Trophoblast cell (in vitro differentiated cells and primary cell): ENCODE data around the gene TSHZ3.
A peak's percentile ranks its signal among the peaks of the same experiment; 100 is the strongest.

Experiments used
- DNase-seq, 2 donors: peaks; one replicate each; pipeline ENCODE4 v3.0.0-alpha.2; 2016
- H2AFZ ChIP-seq: 2 replicates; pipeline ENCODE4 v1.6.1; 2013; ENCODE audit warnings: low read length, moderate library complexity, mild to moderate bottlenecking; ENCODE audit not compliant: insufficient read depth, poor library complexity
- H2AK5ac ChIP-seq: 2 replicates; pipeline ENCODE4 v1.6.1; 2013; ENCODE audit warnings: mild to moderate bottlenecking, low read length
- H2BK120ac ChIP-seq: 2 replicates; pipeline ENCODE4 v1.6.1; 2013; ENCODE audit warnings: low read length, mild to moderate bottlenecking, moderate library complexity; ENCODE audit not compliant: insufficient read depth, poor library complexity
- H2BK12ac ChIP-seq: 2 replicates; pipeline ENCODE4 v1.6.1; 2013; ENCODE audit warnings: mild to moderate bottlenecking, low read length, moderate library complexity
- H2BK5ac ChIP-seq: 2 replicates; pipeline ENCODE4 v1.6.1; 2013; ENCODE audit warnings: low read length, low read depth, moderate library complexity, mild to moderate bottlenecking; ENCODE audit not compliant: poor library complexity
- H3K14ac ChIP-seq: 2 replicates; pipeline ENCODE4 v1.6.1; 2013; ENCODE audit warnings: mild to moderate bottlenecking, low read length
- H3K18ac ChIP-seq: 2 replicates; pipeline ENCODE4 v1.6.1; 2013; ENCODE audit warnings: mild to moderate bottlenecking, low read length
- H3K23ac ChIP-seq: 2 replicates; pipeline ENCODE4 v1.6.1; 2013; ENCODE audit warnings: low read length
- H3K27ac ChIP-seq: 2 replicates; pipeline ENCODE4 v1.5.1; 2013; ENCODE audit warnings: low read depth, mild to moderate bottlenecking, inconsistent platforms, low read length, moderate library complexity
- H3K27me3 ChIP-seq: 2 replicates; pipeline ENCODE4 v1.6.1; 2013; ENCODE audit warnings: inconsistent platforms, mild to moderate bottlenecking, low read length, moderate library complexity; ENCODE audit not compliant: insufficient read depth
- H3K36me3 ChIP-seq, 2 experiments: 1 replicate in 1 of 2; 2 replicates in 1 of 2; pipeline ENCODE4 v1.6.1; 2013; ENCODE audit warnings: low read length in 2 of 2, mild to moderate bottlenecking in 2 of 2, moderate library complexity in 1 of 2; ENCODE audit not compliant: insufficient read depth in 2 of 2, control insufficient read depth in 1 of 2
- H3K4ac ChIP-seq: 2 replicates; pipeline ENCODE4 v1.6.1; 2013; ENCODE audit warnings: low read depth, mild to moderate bottlenecking, low read length, moderate library complexity
- H3K4me1 ChIP-seq, 2 experiments: 1 replicate in 1 of 2; 2 replicates in 1 of 2; pipeline ENCODE4 v1.6.1; 2013; ENCODE audit warnings: low read length in 2 of 2, mild to moderate bottlenecking in 2 of 2, moderate library complexity in 1 of 2; ENCODE audit not compliant: insufficient read depth in 2 of 2, control insufficient read depth in 1 of 2
- H3K4me2 ChIP-seq: 2 replicates; pipeline ENCODE4 v1.6.1; 2013; ENCODE audit warnings: inconsistent platforms, mild to moderate bottlenecking, low read length, moderate library complexity
- H3K4me3 ChIP-seq: 2 replicates; pipeline ENCODE4 v1.5.1; 2013; ENCODE audit warnings: mild to moderate bottlenecking, low read depth, low read length, inconsistent platforms
- H3K79me1 ChIP-seq: one replicate; pipeline ENCODE4 v1.6.1; 2013; ENCODE audit warnings: low read length
- H3K79me2 ChIP-seq: 2 replicates; pipeline ENCODE4 v1.6.1; 2013; ENCODE audit warnings: low read length, mild to moderate bottlenecking; ENCODE audit not compliant: control insufficient read depth, insufficient read depth, poor library complexity
- H3K9ac ChIP-seq: 2 replicates; pipeline ENCODE4 v1.6.1; 2013; ENCODE audit warnings: mild to moderate bottlenecking, low read length
- H3K9me3 ChIP-seq: 2 replicates; pipeline ENCODE4 v1.6.1; 2013; ENCODE audit warnings: low read depth, mild to moderate bottlenecking, control low read depth, inconsistent platforms, low read length; ENCODE audit not compliant: insufficient read depth
- H4K12ac ChIP-seq: 2 replicates; pipeline ENCODE4 v1.6.1; 2013; ENCODE audit warnings: low read depth, mild to moderate bottlenecking, low read length, moderate library complexity
- H4K8ac ChIP-seq: 2 replicates; pipeline ENCODE4 v1.6.1; 2013; ENCODE audit warnings: low read depth, mild to moderate bottlenecking, low read length, moderate library complexity
- H4K91ac ChIP-seq: one replicate; pipeline ENCODE4 v1.6.1; 2013; ENCODE audit warnings: low read depth, mild to moderate bottlenecking, low read length, moderate library complexity
- WGBS: extraction: QIAGEN DNeasy Blood & Tissue Kit; methylation state at CpG from one replicate; pipeline ENCODE4 v1.1.7; 2013; ENCODE audit warnings: missing lambda C conversion rate; ENCODE audit not compliant: insufficient read length, insufficient coverage; ENCODE audit errors: extremely low coverage; 5-methylcytosine and 5-hydroxymethylcytosine counted together

The TSHZ3 gene

GRCh38 chr19:31350033-31350692 is 927 bp upstream of the TSHZ3 start:
- H3K36me3 ChIP-seq = no peaks in the 10 kb centered on the region
- WGBS = no CpG with 5 or more reads among the region's 61 CpGs
- H4K12ac ChIP-seq = peak overlapping the region; percentile 76
- H3K79me1 ChIP-seq = peaks cover 13% of the 10 kb centered on the region
- H3K27ac ChIP-seq = peak overlapping the region; percentile 72
- H3K4me1 ChIP-seq = peaks cover 20 to 36% of the 10 kb centered on the region in 2 experiments
- peak overlapping the region; percentile 45 for H3K9ac ChIP-seq
- H4K91ac ChIP-seq = peak overlapping the region; percentile 94
- H3K23ac ChIP-seq = no peak overlapping the region
- H2AK5ac ChIP-seq = no peak overlapping the region
- peak overlapping the region; percentile 66 for H2BK5ac ChIP-seq
- peaks cover 5% of the 10 kb centered on the region for H3K9me3 ChIP-seq
- H2BK120ac ChIP-seq = peak overlapping the region; percentile 49
- H3K18ac ChIP-seq = peak overlapping the region; percentile 68
- H3K79me2 ChIP-seq = no peaks in the 10 kb centered on the region
- H3K14ac ChIP-seq = peak overlapping the region; percentile 42
- peak overlapping the region; percentile 67 for H4K8ac ChIP-seq
- DNase-seq = no peak
- peak overlapping the region; percentile 71 for H3K4ac ChIP-seq
- no peak overlapping the region for H2BK12ac ChIP-seq
- peak overlapping the region; percentile 85 for H3K4me3 ChIP-seq
- peak overlapping the region; percentile 99 for H3K4me2 ChIP-seq
- H3K27me3 ChIP-seq = peaks cover 27% of the 10 kb centered on the region
- H2AFZ ChIP-seq = peak overlapping the region; percentile 71

- no CpG with 5 or more reads among the region's 61 CpGs for WGBS
These were observed 616 bp downstream of the TSHZ3 start for GRCh38 chr19:31348481-31349159.

GRCh38 chr19:31347828-31348392 is 1.3 kb downstream of the TSHZ3 start:
- Histone ChIP-seq H2AFZ (no peak overlapping the region), H2BK120ac (no peak overlapping the region), H3K4ac (no peak overlapping the region), H3K4me2 (peak overlapping the region; percentile 41), H3K9me3 (peaks cover 3% of the 10 kb centered on the region), H3K4me3 (no peak overlapping the region), H4K12ac (no peak overlapping the region), H3K36me3 (no peaks in the 10 kb centered on the region), H4K8ac (no peak overlapping the region), H2BK5ac (no peak overlapping the region), H3K79me1 (peaks cover 9% of the 10 kb centered on the region), H3K9ac (no peak overlapping the region), H3K14ac (no peak overlapping the region), H4K91ac (no peak overlapping the region), H3K18ac (no peak overlapping the region), H3K27ac (no peak overlapping the region), H3K4me1 (peaks cover 13 to 21% of the 10 kb centered on the region in 2 experiments), H3K79me2 (no peaks in the 10 kb centered on the region), H3K23ac (no peak overlapping the region), H2AK5ac (no peak overlapping the region), H3K27me3 (peaks cover 14% of the 10 kb centered on the region), H2BK12ac (no peak overlapping the region)
- DNase-seq = no peak
- WGBS = no CpG with 5 or more reads among the region's 11 CpGs

More at GRCh38 chr19:31348481-31349159, 616 bp downstream of the TSHZ3 start:
- Histone ChIP-seq H3K27me3 (peaks cover 18% of the 10 kb centered on the region), H3K4me2 (peak overlapping the region; percentile 99), H3K4me1 (peaks cover 16 to 28% of the 10 kb centered on the region in 2 experiments), H3K79me1 (peaks cover 9% of the 10 kb centered on the region), H3K18ac (no peak overlapping the region), H2AK5ac (no peak overlapping the region), H2AFZ (peak overlapping the region; percentile 43), H3K4ac (no peak overlapping the region), H2BK5ac (no peak overlapping the region), H3K27ac (no peak overlapping the region), H3K9ac (no peak overlapping the region), H2BK120ac (no peak overlapping the region), H4K12ac (no peak overlapping the region), H3K14ac (no peak overlapping the region), H4K91ac (no peak overlapping the region), H3K4me3 (peak overlapping the region; percentile 85), H4K8ac (no peak overlapping the region), H3K23ac (no peak overlapping the region), H2BK12ac (no peak overlapping the region), H3K9me3 (peaks cover 3% of the 10 kb centered on the region), H3K79me2 (no peaks in the 10 kb centered on the region), H3K36me3 (no peaks in the 10 kb centered on the region)
- DNase-seq = no peak

- Histone ChIP-seq H2AK5ac (no peak overlapping the region), H4K8ac (no peak overlapping the region), H3K79me2 (no peaks in the 10 kb centered on the region), H3K14ac (no peak overlapping the region), H3K27ac (no peak overlapping the region), H3K4ac (no peak overlapping the region), H2BK12ac (no peak overlapping the region), H3K18ac (no peak overlapping the region), H3K9ac (no peak overlapping the region), H3K36me3 (no peaks in the 10 kb centered on the region), H2BK120ac (no peak overlapping the region), H3K79me1 (peaks cover 6% of the 10 kb centered on the region), H3K4me3 (no peak overlapping the region), H2AFZ (no peak overlapping the region), H2BK5ac (no peak overlapping the region), H3K23ac (no peak overlapping the region), H3K9me3 (peaks cover 3% of the 10 kb centered on the region), H3K27me3 (peaks cover 9% of the 10 kb centered on the region), H4K12ac (no peak overlapping the region), H4K91ac (no peak overlapping the region), H3K4me1 (peaks cover 8 to 16% of the 10 kb centered on the region in 2 experiments), H3K4me2 (no peak overlapping the region)
- no CpG with 5 or more reads among the region's 3 CpGs for WGBS
- DNase-seq = no peak
These were observed 1.9 kb downstream of the TSHZ3 start for GRCh38 chr19:31347354-31347753.
